Measurements from ENCODE around the gene FAM151A. TPM values are rescaled to one million over a fixed set of nuclear protein-coding genes. Genes with fewer than 3 reads are reported as not detected.

FAM151A gene
- total RNA-seq, 4 donors from 2014 or later: 0.19 to 0.72 TPM; not detected in 2

- no peak for TF ChIP-seq CTCF (IDR thresholded peaks at IDR 0.05)
- no peak for ATAC-seq (ENCODE audit: low FRiP score)
- DNase-seq (ENCODE audit: low spot score): no peak
Measured at GRCh38 chr1:54627196-54627595, 3.9 kb upstream of the FAM151A start.

GRCh38 chr1:54624466-54625464 lies 1.4 kb upstream of the FAM151A start:
- ATAC-seq (ENCODE audit: low FRiP score) (no peak), DNase-seq (ENCODE audit: low spot score) (no peak)
- no peak for TF ChIP-seq CTCF (IDR thresholded peaks at IDR 0.05)

GRCh38 chr1:54619749-54620148 lies 3.6 kb downstream of the FAM151A start:
- TF ChIP-seq CTCF (IDR thresholded peaks at IDR 0.05): no peak
- DNase-seq (ENCODE audit: low spot score): no peak
- ATAC-seq (ENCODE audit: low FRiP score): no peak

DNA sequence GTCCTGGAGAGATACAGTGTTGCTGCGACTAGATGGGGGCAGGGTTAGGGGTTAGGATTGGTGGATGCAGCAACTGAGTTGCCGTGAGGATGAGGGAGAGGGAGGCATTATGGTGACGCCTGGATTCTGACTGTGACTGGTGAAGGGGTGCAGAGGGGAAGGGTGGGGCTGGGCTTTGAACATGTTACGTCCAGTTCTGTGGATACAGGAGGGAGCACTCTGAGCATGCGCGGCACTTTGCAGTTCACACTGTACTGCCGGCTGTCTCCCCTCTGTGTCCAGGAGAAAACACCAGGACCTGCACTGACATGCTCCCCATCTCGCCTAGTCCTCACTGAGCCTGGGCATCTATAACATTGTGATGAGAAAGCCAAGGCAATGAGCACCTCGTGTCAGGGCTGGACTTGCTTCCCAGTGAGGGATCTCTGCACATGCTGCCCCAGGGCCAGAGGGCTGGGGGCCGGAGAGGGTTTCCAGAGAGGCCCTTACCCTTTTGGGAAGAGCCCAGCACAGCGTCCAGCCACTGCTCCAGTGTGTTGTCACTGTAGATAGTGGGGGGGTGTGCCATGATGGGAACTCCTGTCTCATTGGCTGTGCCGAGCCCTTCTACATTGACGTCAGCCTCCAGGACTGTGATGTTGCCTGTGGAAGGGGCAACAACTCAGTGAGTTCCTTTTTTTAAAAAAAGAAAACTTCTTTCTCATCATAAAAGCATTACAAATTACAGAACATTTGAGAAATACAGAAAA lies 7.6 kb downstream of the FAM151A start:
- DNase-seq (ENCODE audit: low spot score) (no peak), ATAC-seq (ENCODE audit: low FRiP score) (no peak)
- TF ChIP-seq CTCF (IDR thresholded peaks at IDR 0.05): no peak

DNA sequence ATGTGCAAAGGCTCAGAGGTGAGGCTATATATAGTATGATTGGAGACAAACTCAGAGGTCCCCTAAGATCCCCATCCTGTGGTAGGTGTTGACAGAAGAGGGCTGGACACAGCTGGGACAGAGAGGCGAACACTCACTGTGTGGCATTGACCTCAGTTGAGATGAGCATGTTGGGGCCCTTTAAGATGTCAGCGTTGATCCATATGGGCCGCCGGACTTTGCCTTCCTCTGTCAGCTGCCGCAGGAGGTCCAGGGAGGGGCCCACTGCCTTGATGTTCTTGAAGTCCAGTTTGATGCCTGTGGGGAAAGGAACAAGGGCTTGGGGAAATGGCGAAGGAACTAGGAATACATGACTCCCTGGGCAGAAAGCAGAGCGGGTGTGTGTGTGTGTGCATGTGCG lies 8.8 kb downstream of the FAM151A start:
- no peak for TF ChIP-seq CTCF (IDR thresholded peaks at IDR 0.05)
- DNase-seq (ENCODE audit: low spot score) (no peak), ATAC-seq (ENCODE audit: low FRiP score) (no peak)

DNA sequence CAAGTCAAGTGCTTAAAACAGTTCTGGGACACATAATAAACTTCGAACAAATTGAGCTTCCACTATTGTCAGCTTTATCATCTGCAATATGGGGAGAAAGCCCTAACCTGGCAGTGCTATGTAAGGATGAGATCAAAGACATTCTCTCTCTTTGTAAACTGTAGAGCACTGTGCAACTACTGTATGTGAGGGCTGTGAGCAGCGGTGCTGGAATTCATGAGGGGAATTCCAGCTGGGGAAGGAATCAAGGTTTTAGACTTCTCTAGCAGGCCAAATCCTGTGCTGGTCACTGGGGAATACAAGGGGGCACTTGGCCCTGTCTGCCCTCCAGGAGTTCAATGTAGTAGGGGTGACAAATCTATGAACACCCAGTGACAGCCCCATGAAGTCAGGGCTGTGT lies 9.3 kb downstream of the FAM151A start:
- no peak for TF ChIP-seq CTCF (IDR thresholded peaks at IDR 0.05)
- no peak for ATAC-seq (ENCODE audit: low FRiP score)
- DNase-seq (ENCODE audit: low spot score): no peak
